Stimulated activated CD8-positive, alpha-beta memory T cell treated with anti-CD3 and anti-CD28 coated beads, Interleukin-4, amount 100 ng/mL, for 4 hours (primary cell): ENCODE results near the gene KCTD16.

Experiments used
- DNase-seq, 2 donors: peaks; one replicate each; pipeline ENCODE4 v3.0.0-alpha.2; 2020; ENCODE audit warnings: low read depth in 2 of 2, low spot score in 1 of 2

KCTD16 gene

GRCh38 chr5:144284036-144284435 lies 113.4 kb downstream of the KCTD16 start:
- no peak for DNase-seq

GRCh38 chr5:144284931-144285502 lies 114.3 kb downstream of the KCTD16 start:
- DNase-seq, result no peak

- DNase-seq, result no peak
Measured at GRCh38 chr5:144289277-144289676, 118.6 kb downstream of the KCTD16 start.

GRCh38 chr5:144292029-144292428 lies 121.4 kb downstream of the KCTD16 start:
- no peak for DNase-seq

GRCh38 chr5:144295284-144295683 lies 124.6 kb downstream of the KCTD16 start:
- no peak for DNase-seq

- DNase-seq, result no peak
Measured at GRCh38 chr5:144297081-144297480, 126.4 kb downstream of the KCTD16 start.

- DNase-seq, result no peak
Measured at GRCh38 chr5:144298658-144299057, 128.0 kb downstream of the KCTD16 start.

GRCh38 chr5:144304688-144305087 lies 134.0 kb downstream of the KCTD16 start:
- DNase-seq, result no peak

- no peak for DNase-seq
Measured at GRCh38 chr5:144307736-144308135, 137.1 kb downstream of the KCTD16 start.

- no peak for DNase-seq
Measured at GRCh38 chr5:144308174-144308573, 137.5 kb downstream of the KCTD16 start.

GRCh38 chr5:144308906-144309670 lies 138.4 kb downstream of the KCTD16 start:
- no peak for DNase-seq

- DNase-seq, result no peak
Measured at GRCh38 chr5:144310621-144311020, 139.9 kb downstream of the KCTD16 start.

GRCh38 chr5:144313147-144313726 lies 142.6 kb downstream of the KCTD16 start:
- no peak for DNase-seq

- DNase-seq, result no peak
Measured at GRCh38 chr5:144315026-144315425, 144.4 kb downstream of the KCTD16 start.

GRCh38 chr5:144315994-144316634 lies 145.4 kb downstream of the KCTD16 start:
- DNase-seq, result no peak

- no peak for DNase-seq
Measured at GRCh38 chr5:144318011-144318410, 147.3 kb downstream of the KCTD16 start.

GRCh38 chr5:144318460-144318859 lies 147.8 kb downstream of the KCTD16 start:
- DNase-seq, result no peak

GRCh38 chr5:144323181-144323580 lies 152.5 kb downstream of the KCTD16 start:
- no peak for DNase-seq

GRCh38 chr5:144325532-144325931 lies 154.9 kb downstream of the KCTD16 start:
- no peak for DNase-seq

- DNase-seq, result no peak
Measured at GRCh38 chr5:144328494-144328893, 157.8 kb downstream of the KCTD16 start.

GRCh38 chr5:144328980-144329379 lies 158.3 kb downstream of the KCTD16 start:
- no peak for DNase-seq

- DNase-seq, result no peak
Measured at GRCh38 chr5:144329681-144330080, 159.0 kb downstream of the KCTD16 start.
